Spinal cord (tissue), 10 donors: ENCODE data around the gene XPR1. TPM values are rescaled to one million over a fixed set of nuclear protein-coding genes. Genes with fewer than 3 reads are reported as not detected.
"Not testable (repeated sequence)": the region's sequence is repeated elsewhere in the genome, so short reads cannot be mapped to it uniquely, and the experiment has no call there.

ENCODE experiments used
- DNase-seq, 6 donors: peaks; one replicate each; pipeline versions ENCODE4 v3.0.0 to v3.0.0-alpha.2; 2013 to 2015; ENCODE audit warnings: low spot score in 6 of 6, low read depth in 4 of 6
- H3K27ac ChIP-seq: one replicate; pipeline ENCODE4 v1.5.1; 2013; ENCODE audit warnings: low read depth, low read length, control low read depth
- H3K27me3 ChIP-seq: one replicate; pipeline ENCODE4 v1.6.1; 2013; ENCODE audit warnings: low read length; ENCODE audit not compliant: control insufficient read depth, insufficient read depth
- H3K36me3 ChIP-seq: one replicate; pipeline ENCODE4 v1.6.1; 2013; ENCODE audit warnings: low read length; ENCODE audit not compliant: control insufficient read depth, insufficient read depth
- H3K4me1 ChIP-seq: one replicate; pipeline ENCODE4 v1.6.1; 2013; ENCODE audit warnings: low read length; ENCODE audit not compliant: control insufficient read depth, insufficient read depth
- H3K4me3 ChIP-seq: one replicate; pipeline ENCODE4 v1.5.1; 2013; ENCODE audit warnings: low read depth, low read length, control low read depth
- H3K9me3 ChIP-seq: one replicate; pipeline ENCODE4 v1.6.1; 2013; ENCODE audit warnings: low read length; ENCODE audit not compliant: control insufficient read depth, insufficient read depth
- WGBS: methylation state at CpG from one replicate; pipeline ENCODE4 v1.1.5; 2013; ENCODE audit warnings: missing lambda C conversion rate; ENCODE audit not compliant: insufficient coverage; 5-methylcytosine and 5-hydroxymethylcytosine counted together
- polyA plus RNA-seq, 2 donors: library from polyadenylated mRNA; unstranded; fragments of 120-200 nt; gene quantifications; one replicate each; pipeline ENCODE4 v1.2.1, GENCODE V29; 2013; ENCODE audit not compliant: insufficient read length in 2 of 2
- total RNA-seq, 2 donors: library from RNA; depleted of rRNA in 1 of 2; stranded (reverse); fragments of 120-200 nt in 1 of 2; fragments of >200 nt in 1 of 2; gene quantifications; one replicate each; pipeline versions ENCODE4 v1.2.3 to v1.2.4, GENCODE V29; 2013 to 2014
- donor health status: healthy.

The XPR1 gene
- total and polyA plus RNA-seq, 4 donors = 38.0 to 110 (median 69.8) TPM

DNA sequence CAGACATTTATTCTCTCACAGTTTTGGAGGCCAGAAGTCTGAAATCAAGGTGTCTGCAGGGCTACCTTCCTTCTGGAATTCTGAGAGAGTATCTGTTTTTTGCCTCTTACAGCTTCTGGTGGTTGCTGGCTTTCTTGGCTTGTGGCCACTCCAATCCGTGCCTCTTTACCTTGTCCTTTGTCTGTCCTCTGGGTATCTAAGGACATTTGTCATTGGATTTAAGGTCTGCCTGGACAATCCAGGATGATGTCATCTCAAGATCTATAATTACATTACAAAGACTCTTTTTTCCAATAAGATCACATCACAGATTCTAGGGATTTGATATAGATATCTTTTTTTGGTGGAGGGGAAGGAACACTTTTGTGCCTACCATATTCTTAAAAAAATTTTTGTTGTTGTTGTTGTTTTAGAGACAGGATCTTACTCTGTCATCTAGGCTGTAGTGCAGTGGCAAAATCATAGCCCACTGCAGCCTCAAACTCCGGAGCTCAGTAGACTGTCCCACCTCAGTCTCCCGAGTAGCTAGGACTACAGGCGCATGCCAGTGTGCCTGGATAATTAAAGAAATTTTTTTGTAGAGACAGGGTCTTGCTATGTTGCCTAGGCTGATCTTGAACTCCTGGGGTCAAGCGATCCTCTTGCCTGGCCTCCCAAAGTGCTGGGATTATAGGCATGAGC lies 61.9 kb downstream of the XPR1 start:
- Histone ChIP-seq H3K27ac (no peak overlapping the region), H3K4me1 (no peaks in the 10 kb centered on the region), H3K4me3 (no peak overlapping the region), H3K36me3 (no peaks in the 10 kb centered on the region), H3K9me3 (peaks cover 11% of the 10 kb centered on the region), H3K27me3 (no peaks in the 10 kb centered on the region)
- no CpG with 5 or more reads among the region's 5 CpGs for WGBS
- no peak for DNase-seq

DNA sequence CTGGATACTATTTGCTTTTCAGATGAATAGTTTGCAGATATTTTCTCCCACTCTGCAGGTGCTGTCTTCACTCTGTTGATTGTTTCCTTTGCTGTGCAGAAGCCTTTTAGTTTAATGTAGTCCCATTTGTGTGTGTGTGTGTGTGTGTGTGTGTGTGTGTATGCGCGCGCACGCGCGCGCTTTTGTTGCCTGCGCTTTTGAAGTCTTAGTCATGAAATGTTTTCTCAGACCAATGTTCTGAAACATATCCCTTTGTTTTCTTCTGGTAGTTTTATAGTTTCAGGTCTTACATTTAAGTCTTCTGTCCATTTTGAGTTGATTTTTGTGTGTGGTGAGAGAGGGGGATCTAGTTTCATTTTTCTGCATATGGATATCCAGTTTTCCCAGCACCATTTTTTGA lies 63.5 kb downstream of the XPR1 start:
- Histone ChIP-seq H3K4me3 (no peak overlapping the region), H3K9me3 (peaks cover 11% of the 10 kb centered on the region), H3K27me3 (no peaks in the 10 kb centered on the region), H3K27ac (no peak overlapping the region), H3K36me3 (no peaks in the 10 kb centered on the region), H3K4me1 (no peaks in the 10 kb centered on the region)
- no peak for DNase-seq
- WGBS = no CpG with 5 or more reads among the region's 8 CpGs

DNA sequence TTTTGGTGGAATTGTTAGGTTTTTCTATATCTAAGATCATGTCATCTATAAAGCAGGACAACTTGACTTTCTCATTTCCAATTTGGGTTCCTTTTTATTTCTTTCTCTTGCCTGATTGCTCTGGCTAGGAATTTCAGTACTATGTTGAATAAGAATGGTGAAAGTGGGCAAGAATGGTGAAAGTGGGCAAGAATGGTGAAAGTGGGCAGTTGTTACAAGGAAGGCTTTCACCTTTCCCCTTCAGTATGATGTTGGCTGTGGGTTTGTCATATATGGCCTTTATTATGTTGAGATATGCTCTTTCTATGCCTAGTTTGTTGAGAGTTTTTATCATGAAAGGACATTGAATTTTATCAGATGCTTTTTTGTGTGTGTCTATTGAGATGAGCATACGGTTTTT lies 64.5 kb downstream of the XPR1 start:
- no peaks in the 10 kb centered on the region for H3K4me1 ChIP-seq
- no peak for DNase-seq
- no peaks in the 10 kb centered on the region for H3K27me3 ChIP-seq
- peaks cover 11% of the 10 kb centered on the region for H3K9me3 ChIP-seq
- no peak overlapping the region for H3K4me3 ChIP-seq
- no peaks in the 10 kb centered on the region for H3K36me3 ChIP-seq
- H3K27ac ChIP-seq = no peak overlapping the region
- WGBS = 100% methylated on average over 1 of the region's 1 CpG

DNA sequence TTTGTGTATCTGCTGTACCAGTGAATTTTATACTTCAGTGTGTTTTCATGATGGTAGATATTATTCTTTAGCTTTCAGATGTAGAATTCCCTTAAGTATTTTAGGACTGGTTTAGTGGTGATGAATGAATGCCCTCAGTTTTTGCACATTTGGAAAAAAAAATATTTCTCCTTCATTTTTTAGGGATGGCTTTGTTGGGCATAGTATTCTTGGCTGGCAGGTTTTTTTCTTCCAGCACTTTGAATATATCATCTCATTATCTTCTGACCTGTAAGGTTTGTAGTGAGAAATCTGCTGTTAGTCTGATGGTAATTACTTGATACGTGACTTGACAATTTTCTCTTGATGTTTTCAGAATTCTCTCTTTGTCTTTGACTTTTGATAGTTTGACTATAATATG lies 66.8 kb downstream of the XPR1 start:
- Histone ChIP-seq H3K4me1 (no peaks in the 10 kb centered on the region), H3K36me3 (no peaks in the 10 kb centered on the region), H3K27ac (no peak overlapping the region), H3K4me3 (no peak overlapping the region), H3K9me3 (peaks cover 12% of the 10 kb centered on the region), H3K27me3 (no peaks in the 10 kb centered on the region)
- DNase-seq = no peak
- WGBS = 100% methylated on average over 1 of the region's 1 CpG

DNA sequence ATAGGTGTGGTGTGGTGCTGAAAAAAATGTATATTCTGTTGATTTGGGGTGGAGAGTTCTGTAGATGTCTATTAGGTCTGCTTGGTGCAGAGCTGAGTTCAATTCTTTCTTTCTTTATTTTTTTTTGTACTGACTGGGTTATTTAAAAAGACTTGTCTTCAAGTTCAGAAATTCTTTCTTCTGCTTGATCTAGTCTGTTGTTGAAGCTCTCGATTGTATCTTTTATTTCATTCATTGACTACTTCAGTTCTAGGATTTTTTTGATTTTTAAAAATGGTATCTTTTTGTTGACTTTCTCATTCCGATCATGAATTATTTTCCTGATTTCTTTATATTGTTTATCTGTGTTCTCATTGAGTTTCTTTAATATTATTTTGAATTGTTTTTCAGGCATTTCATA lies 70.6 kb downstream of the XPR1 start:
- not testable (repeated sequence) for H3K4me3 ChIP-seq, H3K9me3 ChIP-seq, H3K27ac ChIP-seq, H3K4me1 ChIP-seq, DNase-seq, H3K27me3 ChIP-seq, H3K36me3 ChIP-seq
- WGBS = no CpG with 5 or more reads among the region's 2 CpGs

DNA sequence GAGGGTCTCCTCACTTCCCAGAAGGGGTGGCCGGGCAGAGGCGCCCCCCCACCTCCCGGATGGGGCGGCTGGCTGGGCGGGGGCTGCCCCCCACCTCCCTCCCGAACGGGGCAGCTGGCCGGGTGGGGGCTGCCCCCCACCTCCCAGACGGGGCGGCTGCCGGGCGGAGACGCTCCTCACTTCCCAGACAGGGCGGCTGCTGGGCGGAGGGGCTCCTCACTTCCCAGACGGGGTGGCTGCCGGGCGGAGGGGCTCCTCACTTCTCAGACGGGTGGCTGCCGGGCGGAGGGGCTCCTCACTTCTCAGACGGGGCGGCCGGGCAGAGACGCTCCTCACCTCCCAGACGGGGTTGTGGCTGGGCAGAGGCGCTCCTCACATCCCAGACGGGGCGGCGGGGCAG lies 78.9 kb downstream of the XPR1 start:
- H3K36me3 ChIP-seq, H3K4me1 ChIP-seq, DNase-seq, H3K4me3 ChIP-seq, H3K27me3 ChIP-seq, H3K27ac ChIP-seq, H3K9me3 ChIP-seq: not testable (repeated sequence)
- WGBS = 98% methylated on average over 8 of the region's 30 CpGs

DNA sequence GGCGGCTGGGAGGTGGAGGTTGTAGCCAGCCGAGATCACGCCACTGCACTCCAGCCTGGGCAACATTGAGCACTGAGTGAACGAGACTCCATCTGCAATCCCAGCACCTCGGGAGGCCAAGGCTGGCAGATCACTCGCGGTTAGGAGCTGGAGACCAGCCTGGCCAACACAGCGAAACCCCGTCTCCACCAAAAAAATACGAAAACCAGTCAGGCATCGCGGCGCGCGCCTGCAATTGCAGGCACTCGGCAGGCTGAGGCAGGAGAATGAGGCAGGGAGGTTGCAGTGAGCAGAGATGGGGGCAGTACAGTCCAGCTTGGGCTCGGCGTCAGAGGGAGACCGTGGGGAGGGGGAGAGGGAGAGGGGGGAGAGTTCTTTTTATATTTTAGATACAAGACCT lies 79.4 kb downstream of the XPR1 start:
- H3K27me3 ChIP-seq, H3K4me1 ChIP-seq, H3K9me3 ChIP-seq, H3K36me3 ChIP-seq, DNase-seq, H3K27ac ChIP-seq, H3K4me3 ChIP-seq: not testable (repeated sequence)
- WGBS = 97% methylated on average over 8 of the region's 19 CpGs

DNA sequence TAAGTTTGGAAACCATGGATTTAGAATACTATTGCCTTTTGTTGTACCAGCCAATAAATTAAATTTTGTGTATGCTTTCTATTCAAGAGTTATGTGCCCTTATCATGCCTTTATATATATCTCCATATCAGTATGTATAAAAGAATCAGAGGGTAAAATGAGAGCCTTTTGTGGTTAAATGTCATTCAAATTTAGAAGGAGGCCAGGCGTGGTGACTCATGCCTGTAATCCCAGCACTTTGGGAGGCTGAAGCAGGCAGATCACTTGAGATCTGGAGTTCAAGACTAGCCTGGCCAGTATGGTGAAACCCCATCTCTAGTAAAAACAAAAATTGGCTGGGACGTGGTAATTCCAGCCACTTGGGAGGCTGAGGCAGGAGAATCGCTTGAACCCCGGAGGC lies 88.9 kb downstream of the XPR1 start:
- no peak for DNase-seq
- no peak overlapping the region for H3K4me3 ChIP-seq
- 100% methylated on average over 1 of the region's 4 CpGs for WGBS
- no peaks in the 10 kb centered on the region for H3K9me3 ChIP-seq
- no peaks in the 10 kb centered on the region for H3K4me1 ChIP-seq
- H3K27me3 ChIP-seq = no peaks in the 10 kb centered on the region
- H3K36me3 ChIP-seq = no peaks in the 10 kb centered on the region
- H3K27ac ChIP-seq = no peak overlapping the region

DNA sequence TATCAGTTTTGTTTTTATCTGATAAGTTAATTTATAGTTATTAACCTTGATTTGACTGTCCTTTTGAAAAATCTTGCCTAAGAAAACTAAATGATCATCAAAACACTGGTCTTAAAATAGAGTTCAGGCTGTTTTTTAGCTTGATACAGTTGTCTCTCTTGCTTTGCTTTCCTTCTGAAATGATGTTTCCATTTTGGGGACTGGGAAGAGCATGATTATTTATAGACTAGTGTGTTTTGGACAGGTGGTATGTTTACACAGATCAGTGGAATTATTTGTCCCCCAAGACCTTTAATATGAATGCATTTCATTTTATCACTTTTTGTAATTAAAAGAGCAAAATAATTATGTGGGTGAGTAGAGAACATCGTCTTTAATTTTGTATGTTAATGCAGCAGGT lies 90.8 kb downstream of the XPR1 start:
- DNase-seq = no peak
- Histone ChIP-seq H3K36me3 (peaks cover 2% of the 10 kb centered on the region), H3K9me3 (peaks cover 2% of the 10 kb centered on the region), H3K4me3 (no peak overlapping the region), H3K27ac (no peak overlapping the region), H3K4me1 (no peaks in the 10 kb centered on the region), H3K27me3 (no peaks in the 10 kb centered on the region)
- no CpG with 5 or more reads among the region's 1 CpG for WGBS

DNA sequence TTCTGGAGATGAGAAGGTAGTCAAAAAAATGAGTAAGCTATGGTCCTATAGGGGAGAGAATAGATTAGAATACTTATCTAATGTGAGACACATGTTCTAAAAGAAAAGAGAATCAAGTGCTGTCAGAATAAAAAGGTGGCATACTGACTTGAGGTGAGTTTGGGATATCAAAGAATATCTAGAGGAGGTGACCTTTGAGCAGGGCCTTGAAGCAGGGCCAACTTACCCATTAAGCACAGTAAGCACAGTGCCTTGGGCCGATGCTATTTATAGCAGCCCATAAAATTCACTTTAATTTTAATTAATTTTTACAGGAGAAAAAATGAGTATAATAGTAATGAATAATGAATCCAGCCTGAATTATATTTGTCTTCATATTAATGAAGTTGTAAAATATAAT lies 92.2 kb downstream of the XPR1 start:
- H3K27me3 ChIP-seq = no peaks in the 10 kb centered on the region
- no CpG with 5 or more reads among the region's 1 CpG for WGBS
- H3K36me3 ChIP-seq = peaks cover 2% of the 10 kb centered on the region
- DNase-seq = no peak
- H3K9me3 ChIP-seq = peaks cover 2% of the 10 kb centered on the region
- H3K4me3 ChIP-seq = no peak overlapping the region
- H3K27ac ChIP-seq = no peak overlapping the region
- no peaks in the 10 kb centered on the region for H3K4me1 ChIP-seq
